OCI-LY3 (cell line): ENCODE measurements around the gene PLEKHA8.

Experiments used
- H2AFZ ChIP-seq: fragments of 200-600, 300-600 bp; shearing (Covaris generic); 2 replicates; pipeline ENCODE4 v1.6.0; 2014; ENCODE audit warnings: antibody characterized with exemption, low read depth, low read length
- H3K27ac ChIP-seq: fragments of 200-600, 300-600 bp; sonication (generic); 2 replicates; pipeline ENCODE4 v1.5.1; 2014; ENCODE audit warnings: mild to moderate bottlenecking, low read length, moderate library complexity, mixed read lengths
- H3K27me3 ChIP-seq: fragments of 200-600, 300-600 bp; sonication (generic); 2 replicates; pipeline ENCODE4 v1.6.1; 2014; ENCODE audit warnings: low read depth, low read length, mixed read lengths
- H3K36me3 ChIP-seq: fragments of 200-600, 300-600 bp; sonication (generic); replicated peaks from 2 replicates; pipeline ENCODE3; 2014; ENCODE audit warnings: low read depth, low read length, mixed read lengths
- H3K4me1 ChIP-seq: fragments of 300-600, 200-600 bp; sonication (generic); 2 replicates; pipeline ENCODE4 v1.6.1; 2014; ENCODE audit warnings: low read length, mixed read lengths
- H3K4me2 ChIP-seq: fragments of 200-600, 300-600 bp; sonication (generic); 2 replicates; pipeline ENCODE4 v1.6.1; 2014; ENCODE audit warnings: low read length, mixed read lengths
- H3K4me3 ChIP-seq: fragments of 300-600, 200-600 bp; sonication (generic); 2 replicates; pipeline ENCODE4 v1.5.1; 2014; ENCODE audit warnings: antibody characterized with exemption, mild to moderate bottlenecking, low read length, moderate library complexity
- H3K79me2 ChIP-seq: fragments of 300-600, 200-600 bp; shearing (Covaris generic); 2 replicates; pipeline ENCODE4 v1.6.1; 2014; ENCODE audit warnings: mild to moderate bottlenecking, low read length, mixed read lengths
- H3K9ac ChIP-seq: fragments of 300-600, 200-600 bp; shearing (Covaris generic); 2 replicates; pipeline ENCODE4 v1.6.0; 2014; ENCODE audit warnings: mild to moderate bottlenecking, low read length, moderate library complexity
- H3K9me3 ChIP-seq: fragments of 200-600, 300-600 bp; shearing (Covaris generic); 2 replicates; pipeline ENCODE4 v1.6.1; 2014; ENCODE audit warnings: low read length, mixed read lengths; ENCODE audit not compliant: insufficient read depth
- H4K20me1 ChIP-seq: fragments of 200-600, 300-600 bp; sonication (generic); 2 replicates; pipeline ENCODE4 v1.6.1; 2016; ENCODE audit warnings: low read length, mixed read lengths; ENCODE audit not compliant: insufficient read depth
- EZH2phosphoT487 ChIP-seq: fragments of 200-600 bp; shearing (Covaris generic); IDR thresholded peaks from 2 replicates; pipeline ENCODE4 v1.6.1; 2018; ENCODE audit warnings: antibody characterized with exemption, mixed run types, low read depth
- TF ChIP-seq, protein P1 (sequence below): fragments of 200-600, 300-600 bp; sonication (generic); IDR thresholded peaks from 2 replicates; pipeline ENCODE4 v1.5.1; 2014; ENCODE audit warnings: antibody characterized with exemption, low read length, low read depth

PLEKHA8 gene

GRCh38 chr7:30170476-30171205 lies 142.4 kb downstream of the PLEKHA8 start:
- H3K9ac ChIP-seq, result no peak overlapping the region
- no peak overlapping the region for H3K27ac ChIP-seq
- no peaks in the 10 kb centered on the region for H3K27me3 ChIP-seq
- H2AFZ ChIP-seq, result no peak overlapping the region
- H3K79me2 ChIP-seq, result no peaks in the 10 kb centered on the region
- no peaks in the 10 kb centered on the region for H3K36me3 ChIP-seq
- no peak for TF ChIP-seq EZH2phosphoT487
- TF ChIP-seq, protein P1, sequence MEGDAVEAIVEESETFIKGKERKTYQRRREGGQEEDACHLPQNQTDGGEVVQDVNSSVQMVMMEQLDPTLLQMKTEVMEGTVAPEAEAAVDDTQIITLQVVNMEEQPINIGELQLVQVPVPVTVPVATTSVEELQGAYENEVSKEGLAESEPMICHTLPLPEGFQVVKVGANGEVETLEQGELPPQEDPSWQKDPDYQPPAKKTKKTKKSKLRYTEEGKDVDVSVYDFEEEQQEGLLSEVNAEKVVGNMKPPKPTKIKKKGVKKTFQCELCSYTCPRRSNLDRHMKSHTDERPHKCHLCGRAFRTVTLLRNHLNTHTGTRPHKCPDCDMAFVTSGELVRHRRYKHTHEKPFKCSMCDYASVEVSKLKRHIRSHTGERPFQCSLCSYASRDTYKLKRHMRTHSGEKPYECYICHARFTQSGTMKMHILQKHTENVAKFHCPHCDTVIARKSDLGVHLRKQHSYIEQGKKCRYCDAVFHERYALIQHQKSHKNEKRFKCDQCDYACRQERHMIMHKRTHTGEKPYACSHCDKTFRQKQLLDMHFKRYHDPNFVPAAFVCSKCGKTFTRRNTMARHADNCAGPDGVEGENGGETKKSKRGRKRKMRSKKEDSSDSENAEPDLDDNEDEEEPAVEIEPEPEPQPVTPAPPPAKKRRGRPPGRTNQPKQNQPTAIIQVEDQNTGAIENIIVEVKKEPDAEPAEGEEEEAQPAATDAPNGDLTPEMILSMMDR, result no peak
- H3K4me2 ChIP-seq, result no peak overlapping the region
- H3K4me1 ChIP-seq, result peaks cover 7% of the 10 kb centered on the region
- H3K9me3 ChIP-seq, result no peaks in the 10 kb centered on the region
- no peaks in the 10 kb centered on the region for H4K20me1 ChIP-seq
- no peak overlapping the region for H3K4me3 ChIP-seq

- H3K4me3 ChIP-seq, result no peak overlapping the region
- H3K36me3 ChIP-seq, result no peaks in the 10 kb centered on the region
- H3K9ac ChIP-seq, result no peak overlapping the region
- H3K9me3 ChIP-seq, result no peaks in the 10 kb centered on the region
- no peak for TF ChIP-seq EZH2phosphoT487
- TF ChIP-seq, protein P1, result no peak
- no peaks in the 10 kb centered on the region for H3K79me2 ChIP-seq
- H4K20me1 ChIP-seq, result no peaks in the 10 kb centered on the region
- H3K27ac ChIP-seq, result no peak overlapping the region
- no peak overlapping the region for H2AFZ ChIP-seq
- H3K4me1 ChIP-seq, result peaks cover 7% of the 10 kb centered on the region
- H3K27me3 ChIP-seq, result no peaks in the 10 kb centered on the region
- no peak overlapping the region for H3K4me2 ChIP-seq
Observed at GRCh38 chr7:30171766-30172447, 143.7 kb downstream of the PLEKHA8 start.

- TF ChIP-seq, protein P1, result no peak
- no peak for TF ChIP-seq EZH2phosphoT487
- no peaks in the 10 kb centered on the region for H3K79me2 ChIP-seq
- H3K4me1 ChIP-seq, result peaks cover 7% of the 10 kb centered on the region
- no peak overlapping the region for H3K4me2 ChIP-seq
- H3K27me3 ChIP-seq, result no peaks in the 10 kb centered on the region
- no peaks in the 10 kb centered on the region for H3K36me3 ChIP-seq
- H3K9me3 ChIP-seq, result no peaks in the 10 kb centered on the region
- H3K4me3 ChIP-seq, result no peak overlapping the region
- H4K20me1 ChIP-seq, result no peaks in the 10 kb centered on the region
- H3K27ac ChIP-seq, result no peak overlapping the region
- H3K9ac ChIP-seq, result no peak overlapping the region
- H2AFZ ChIP-seq, result no peak overlapping the region
Observed at GRCh38 chr7:30172451-30172850, 144.2 kb downstream of the PLEKHA8 start.

GRCh38 chr7:30173058-30173897 lies 145.1 kb downstream of the PLEKHA8 start:
- Histone ChIP-seq H3K79me2 (no peaks in the 10 kb centered on the region), H3K36me3 (no peaks in the 10 kb centered on the region), H3K27ac (no peak overlapping the region), H3K9ac (no peak overlapping the region), H4K20me1 (no peaks in the 10 kb centered on the region), H3K4me2 (no peak overlapping the region), H3K4me1 (peaks cover 7% of the 10 kb centered on the region), H3K4me3 (no peak overlapping the region), H3K9me3 (no peaks in the 10 kb centered on the region), H2AFZ (no peak overlapping the region), H3K27me3 (no peaks in the 10 kb centered on the region)
- no peak for TF ChIP-seq EZH2phosphoT487
- TF ChIP-seq, protein P1, result no peak
